T-helper 2 cell (primary cell): ENCODE data around the gene SLC25A6.
A peak's percentile ranks its signal among the peaks of the same experiment; 100 is the strongest.
"Not testable (repeated sequence)": the region's sequence is repeated elsewhere in the genome, so short reads cannot be mapped to it uniquely, and the experiment has no call there.

Experiments used
- DNase-seq, 5 experiments: peaks; one replicate each; pipeline versions ENCODE4 v3.0.0 to v3.0.0-alpha.2; 2012 to 2022

The SLC25A6 gene

GRCh38 chrX:1351981-1352714, 39.8 kb downstream of the SLC25A6 start:
- DNase-seq: no peak

GRCh38 chrX:1349606-1350005, 42.3 kb downstream of the SLC25A6 start:
- not testable (repeated sequence) for DNase-seq

- DNase-seq: no peak
These were observed 50.2 kb downstream of the SLC25A6 start for GRCh38 chrX:1341545-1342184.

GRCh38 chrX:1336948-1337779, 54.7 kb downstream of the SLC25A6 start:
- peak in 1 of 5 experiments; percentile 46 for DNase-seq

GRCh38 chrX:1336331-1336943, 55.5 kb downstream of the SLC25A6 start, which contains the start of gene IL3RA:
Gene IL3RA, plus strand, starts transcription at chrX:1336785. Its CDS starts 4,981 bp downstream, at chrX:1341766.
- DNase-seq: peak in 1 of 5 experiments; percentile 70
